Subcutaneous adipose tissue (tissue), 4 donors: ENCODE results near the gene RETREG3. TPM values are rescaled to one million over a fixed set of nuclear protein-coding genes. Genes with fewer than 3 reads are reported as not detected.

Experiments used
- CTCF ChIP-seq: fragments of 450-650 bp; IDR thresholded peaks from one replicate; pipeline ENCODE4 v1.5.1; 2016; ENCODE audit warnings: low read depth, mild to moderate bottlenecking, control low read depth, antibody characterized with exemption, moderate library complexity
- total RNA-seq, 4 donors: library from RNA; depleted of rRNA; stranded (reverse); fragments of >200 nt; gene quantifications; one replicate each; pipeline ENCODE4 v1.1.0, GENCODE V29; 2016

Gene RETREG3
- total RNA-seq, 4 donors from 2014 or later, result 36.4 to 62.0 (median 57.4) TPM

GRCh38 chr17:42563950-42564349 is 45.2 kb downstream of the RETREG3 start:
- no peak for TF ChIP-seq CTCF

- no peak for TF ChIP-seq CTCF
Observed at GRCh38 chr17:42563543-42563942, 45.6 kb downstream of the RETREG3 start.

- TF ChIP-seq CTCF, result no peak
Observed at GRCh38 chr17:42563143-42563509, 46.0 kb downstream of the RETREG3 start.

GRCh38 chr17:42562388-42563142 is 46.6 kb downstream of the RETREG3 start:
- no peak for TF ChIP-seq CTCF

- TF ChIP-seq CTCF, result no peak
Observed at GRCh38 chr17:42561897-42562387, 47.2 kb downstream of the RETREG3 start, which contains the start of gene COASY. TSS of gene COASY (plus strand) at chr17:42562148. CDS start at chr17:42562623, 475 bp downstream.

- TF ChIP-seq CTCF, result no peak
Observed at GRCh38 chr17:42560246-42560645, 48.9 kb downstream of the RETREG3 start.

GRCh38 chr17:42559075-42559474 is 50.1 kb downstream of the RETREG3 start:
- no peak for TF ChIP-seq CTCF
